GM15510 (cell line): ENCODE data around the gene DAPK1.

ENCODE experiments used
- POLR2A ChIP-seq: IDR thresholded peaks from 3 replicates; pipeline ENCODE4 v1.6.1; 2011; ENCODE audit warnings: borderline replicate concordance; ENCODE audit not compliant: insufficient read length; ENCODE audit errors: extremely low read depth

The DAPK1 gene

GRCh38 chr9:87650611-87651295 is 153.1 kb downstream of the DAPK1 start:
- TF ChIP-seq POLR2A: no peak

- no peak for TF ChIP-seq POLR2A
Observed at GRCh38 chr9:87651431-87651830, 153.8 kb downstream of the DAPK1 start.

DNA sequence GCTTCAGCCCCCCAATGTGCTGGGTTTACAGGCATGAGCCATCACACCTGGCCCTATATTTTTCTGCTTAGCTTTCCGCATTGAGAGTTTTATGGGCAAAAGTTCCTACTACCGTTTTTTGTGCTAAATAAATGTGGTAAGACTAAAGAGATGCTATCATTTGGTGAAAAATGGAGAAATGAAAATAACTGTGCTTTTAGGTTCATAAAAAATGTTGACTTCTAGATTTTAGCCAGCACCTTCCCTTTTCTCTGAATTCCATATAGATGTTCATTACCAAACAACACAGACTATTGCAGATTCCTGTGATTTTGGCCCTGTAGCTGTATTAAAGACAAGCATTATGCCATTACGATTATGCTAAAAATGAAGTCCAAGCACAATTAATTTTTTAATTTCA is 156.3 kb downstream of the DAPK1 start:
- no peak for TF ChIP-seq POLR2A

GRCh38 chr9:87655731-87656130 is 158.1 kb downstream of the DAPK1 start:
- TF ChIP-seq POLR2A: no peak

DNA sequence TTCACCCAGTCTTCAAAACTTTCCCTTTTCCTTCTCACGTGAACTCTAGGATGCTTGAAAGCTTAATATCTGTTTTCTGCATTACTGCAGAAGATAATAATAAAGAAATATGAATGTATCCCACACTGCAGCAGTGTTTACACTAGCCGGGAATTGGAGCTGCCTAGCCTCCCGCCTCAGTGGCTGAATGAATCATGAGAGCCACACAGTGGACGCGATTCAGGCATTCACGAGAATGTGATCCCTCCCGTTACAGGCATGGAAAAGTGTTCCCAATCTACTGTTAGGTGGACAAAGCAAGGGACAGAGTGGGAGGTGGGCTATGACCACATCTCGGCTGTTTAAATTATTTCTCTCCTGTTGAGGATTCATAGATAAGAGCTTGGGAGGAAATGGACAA is 158.8 kb downstream of the DAPK1 start:
- no peak for TF ChIP-seq POLR2A

DNA sequence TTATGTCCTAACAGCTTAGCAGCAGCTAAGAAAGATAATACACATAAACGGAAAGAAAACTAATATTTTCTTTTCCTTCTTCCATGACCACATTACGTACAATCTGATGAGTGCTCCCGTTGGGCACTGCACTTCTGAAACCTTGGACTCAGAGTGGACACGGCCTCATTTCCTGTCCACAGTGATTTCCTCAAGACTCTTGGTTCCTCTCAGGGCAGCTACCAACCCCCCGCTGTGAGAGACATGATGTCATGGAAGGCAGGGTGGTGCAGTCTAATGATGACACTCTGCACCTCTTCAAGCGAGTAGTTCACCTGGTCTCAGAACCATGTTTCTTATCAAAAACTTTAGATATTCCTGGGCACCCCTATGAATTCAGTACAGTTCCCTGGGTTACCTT is 159.5 kb downstream of the DAPK1 start:
- TF ChIP-seq POLR2A: no peak

- TF ChIP-seq POLR2A: no peak
Observed at GRCh38 chr9:87657893-87658292, 160.2 kb downstream of the DAPK1 start.

- no peak for TF ChIP-seq POLR2A
Observed at GRCh38 chr9:87658511-87658910, 160.8 kb downstream of the DAPK1 start.

DNA sequence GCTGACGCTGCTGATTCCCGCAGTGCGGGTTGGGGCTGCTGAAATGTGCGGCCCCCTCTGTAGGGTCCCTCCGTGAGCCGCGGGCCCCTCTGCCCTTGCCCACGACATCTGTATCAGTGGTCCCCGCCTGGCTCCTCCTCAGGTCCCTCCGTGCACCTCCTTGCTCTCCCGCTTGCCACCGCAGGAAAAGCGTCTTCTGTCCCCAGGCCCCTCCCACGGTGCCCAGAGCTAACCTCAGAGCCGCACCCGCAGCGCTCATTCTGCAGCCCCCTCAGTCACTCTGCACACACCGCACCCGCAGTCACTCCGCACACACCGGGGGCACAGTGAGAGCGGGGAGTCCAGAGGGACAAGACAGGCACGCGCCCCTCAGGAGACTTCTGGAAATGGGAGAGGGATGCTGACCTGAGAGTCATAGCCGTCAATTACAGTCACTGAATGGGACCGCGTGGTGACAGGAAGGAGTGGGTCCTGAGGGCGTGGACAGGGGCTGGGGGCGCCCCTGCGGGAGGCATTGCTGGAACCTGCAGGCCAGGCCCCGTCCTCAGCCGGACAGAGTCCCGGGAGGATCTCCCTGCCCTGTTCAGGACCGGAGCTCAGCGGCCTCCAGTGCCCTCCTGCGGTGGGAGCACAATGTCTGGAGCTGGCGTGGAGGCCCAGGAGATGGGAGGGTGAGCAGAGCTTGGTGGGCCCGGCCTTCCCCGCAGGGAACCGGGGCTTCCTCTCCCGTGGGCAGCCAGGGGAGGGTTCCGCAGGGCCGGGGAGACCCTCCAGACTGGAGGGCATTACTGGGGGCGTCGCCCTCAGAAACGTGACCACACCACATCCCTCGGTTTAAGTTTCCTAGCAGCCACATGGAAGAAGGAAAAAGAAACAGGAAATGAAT is 162.1 kb downstream of the DAPK1 start:
- TF ChIP-seq POLR2A: no peak

DNA sequence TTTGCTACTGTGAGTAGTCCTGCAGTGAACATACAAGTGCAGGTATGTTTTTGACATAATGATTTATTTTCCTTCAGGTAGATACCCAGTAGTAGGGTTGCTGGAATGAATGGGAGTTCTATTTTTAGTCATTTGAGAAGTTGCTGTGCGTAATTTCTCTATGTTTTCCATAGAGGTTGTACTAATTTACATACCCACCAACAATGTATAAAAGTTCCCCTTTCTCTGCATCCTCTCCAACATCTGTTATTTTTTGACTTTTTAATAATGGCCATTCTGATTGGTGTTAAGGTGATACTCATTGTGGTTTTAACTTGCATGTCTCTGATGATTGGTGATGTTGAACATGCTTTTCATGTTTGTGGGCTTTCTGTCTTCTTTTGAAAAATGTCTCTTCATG is 163.6 kb downstream of the DAPK1 start:
- TF ChIP-seq POLR2A: no peak

DNA sequence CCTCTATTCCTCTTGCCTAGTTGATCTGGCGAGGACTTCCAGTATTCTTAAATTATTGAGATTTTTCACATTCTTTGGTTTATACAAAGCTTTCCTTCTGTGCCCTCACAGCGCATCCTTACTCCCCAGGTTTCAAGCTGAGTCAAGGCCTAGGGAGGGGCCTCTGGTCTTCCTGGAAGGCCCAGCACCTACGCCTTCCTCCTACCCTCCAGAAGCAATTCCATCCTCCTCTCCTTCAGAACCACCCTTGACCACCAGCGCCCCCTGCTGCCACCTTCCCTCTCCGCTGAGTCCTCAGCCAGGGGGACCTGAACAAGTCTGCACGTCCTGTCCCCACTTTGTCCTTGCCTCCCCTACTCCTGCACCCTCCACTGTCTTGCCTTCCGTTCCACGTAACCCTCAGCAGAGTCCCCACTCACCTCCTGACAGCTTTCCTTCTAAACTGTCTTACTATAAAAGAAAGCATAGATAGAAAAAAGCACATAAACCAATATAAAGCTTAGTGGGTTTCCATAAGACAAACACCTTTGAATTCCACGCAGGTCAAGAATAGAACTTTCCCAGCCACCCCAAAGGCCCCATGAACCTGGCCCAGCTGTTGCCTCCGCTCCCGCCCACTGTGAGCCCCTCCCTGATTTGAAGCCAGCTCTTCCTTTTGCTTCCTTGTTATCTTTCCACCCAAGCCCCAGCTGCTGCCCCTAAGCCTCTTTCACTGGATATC is 165.3 kb downstream of the DAPK1 start:
- TF ChIP-seq POLR2A: no peak

GRCh38 chr9:87663556-87663955 is 165.9 kb downstream of the DAPK1 start:
- TF ChIP-seq POLR2A: no peak

- TF ChIP-seq POLR2A: no peak
Observed at GRCh38 chr9:87664153-87665060, 166.7 kb downstream of the DAPK1 start.

GRCh38 chr9:87665505-87665904 is 167.8 kb downstream of the DAPK1 start:
- no peak for TF ChIP-seq POLR2A
